ENCODE data around the gene EFHC2.

DNA sequence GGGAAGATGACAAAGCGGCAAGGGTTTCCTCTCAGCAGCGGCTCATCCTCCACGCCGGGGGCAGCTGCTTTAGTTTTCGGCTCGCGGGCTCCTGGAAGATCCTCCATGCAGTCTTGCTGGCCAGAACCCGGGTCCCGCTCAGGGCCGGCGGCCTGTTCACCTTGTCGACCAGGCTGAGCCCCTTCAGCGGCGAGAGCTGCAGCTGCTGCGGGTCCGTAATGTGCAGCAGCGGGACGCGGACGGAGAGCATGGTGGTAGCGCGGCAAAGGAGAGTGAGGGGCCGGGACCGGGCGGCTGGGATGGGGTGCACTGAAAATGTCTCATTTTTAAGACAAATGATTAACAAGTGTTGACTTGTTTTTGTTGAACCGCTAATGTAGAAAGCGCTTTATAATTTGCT is 33.2 kb downstream of the EFHC2 start:
- TF ChIP-seq, protein P1, sequence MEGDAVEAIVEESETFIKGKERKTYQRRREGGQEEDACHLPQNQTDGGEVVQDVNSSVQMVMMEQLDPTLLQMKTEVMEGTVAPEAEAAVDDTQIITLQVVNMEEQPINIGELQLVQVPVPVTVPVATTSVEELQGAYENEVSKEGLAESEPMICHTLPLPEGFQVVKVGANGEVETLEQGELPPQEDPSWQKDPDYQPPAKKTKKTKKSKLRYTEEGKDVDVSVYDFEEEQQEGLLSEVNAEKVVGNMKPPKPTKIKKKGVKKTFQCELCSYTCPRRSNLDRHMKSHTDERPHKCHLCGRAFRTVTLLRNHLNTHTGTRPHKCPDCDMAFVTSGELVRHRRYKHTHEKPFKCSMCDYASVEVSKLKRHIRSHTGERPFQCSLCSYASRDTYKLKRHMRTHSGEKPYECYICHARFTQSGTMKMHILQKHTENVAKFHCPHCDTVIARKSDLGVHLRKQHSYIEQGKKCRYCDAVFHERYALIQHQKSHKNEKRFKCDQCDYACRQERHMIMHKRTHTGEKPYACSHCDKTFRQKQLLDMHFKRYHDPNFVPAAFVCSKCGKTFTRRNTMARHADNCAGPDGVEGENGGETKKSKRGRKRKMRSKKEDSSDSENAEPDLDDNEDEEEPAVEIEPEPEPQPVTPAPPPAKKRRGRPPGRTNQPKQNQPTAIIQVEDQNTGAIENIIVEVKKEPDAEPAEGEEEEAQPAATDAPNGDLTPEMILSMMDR (IDR thresholded peaks at IDR 0.05): no peak
- no peak for TF ChIP-seq ZFX (IDR thresholded peaks at IDR 0.05; ENCODE audit: borderline replicate concordance)
